ENCODE results near the gene PPP1R3F.

Gene PPP1R3F

DNA sequence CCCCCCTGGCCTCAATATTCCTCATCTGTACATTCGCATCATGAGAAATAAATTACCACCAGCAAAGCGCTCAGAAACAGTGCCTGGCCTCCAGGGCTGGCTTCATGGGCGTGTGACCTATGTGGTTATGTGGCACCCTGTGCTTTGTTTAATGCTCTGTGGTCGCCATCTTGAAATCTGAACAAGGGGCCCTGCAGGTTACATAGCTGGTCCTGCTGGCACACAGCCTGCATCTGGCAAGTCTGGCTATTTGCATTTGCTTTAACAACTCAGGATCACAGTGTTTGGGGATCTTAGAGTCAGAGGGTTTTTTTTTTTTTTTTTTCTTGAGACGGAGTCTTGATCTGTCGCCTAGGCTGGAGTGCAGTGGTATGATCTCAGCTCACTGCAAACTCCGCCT lies 15.0 kb upstream of the PPP1R3F start:
- in situ Hi-C loops (cut with HindIII; ENCODE audit: low sequenced_read_pairs), result no loop called here
- TF ChIP-seq, protein P1, sequence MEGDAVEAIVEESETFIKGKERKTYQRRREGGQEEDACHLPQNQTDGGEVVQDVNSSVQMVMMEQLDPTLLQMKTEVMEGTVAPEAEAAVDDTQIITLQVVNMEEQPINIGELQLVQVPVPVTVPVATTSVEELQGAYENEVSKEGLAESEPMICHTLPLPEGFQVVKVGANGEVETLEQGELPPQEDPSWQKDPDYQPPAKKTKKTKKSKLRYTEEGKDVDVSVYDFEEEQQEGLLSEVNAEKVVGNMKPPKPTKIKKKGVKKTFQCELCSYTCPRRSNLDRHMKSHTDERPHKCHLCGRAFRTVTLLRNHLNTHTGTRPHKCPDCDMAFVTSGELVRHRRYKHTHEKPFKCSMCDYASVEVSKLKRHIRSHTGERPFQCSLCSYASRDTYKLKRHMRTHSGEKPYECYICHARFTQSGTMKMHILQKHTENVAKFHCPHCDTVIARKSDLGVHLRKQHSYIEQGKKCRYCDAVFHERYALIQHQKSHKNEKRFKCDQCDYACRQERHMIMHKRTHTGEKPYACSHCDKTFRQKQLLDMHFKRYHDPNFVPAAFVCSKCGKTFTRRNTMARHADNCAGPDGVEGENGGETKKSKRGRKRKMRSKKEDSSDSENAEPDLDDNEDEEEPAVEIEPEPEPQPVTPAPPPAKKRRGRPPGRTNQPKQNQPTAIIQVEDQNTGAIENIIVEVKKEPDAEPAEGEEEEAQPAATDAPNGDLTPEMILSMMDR (IDR thresholded peaks at IDR 0.05; ENCODE audit: low read depth, low read length), result no peak
- DNase-seq (ENCODE audit: low read depth, low spot score), result no peak
- H3K4me3 ChIP-seq (ENCODE audit: low read depth, low read length), result no peak overlapping the region

DNA sequence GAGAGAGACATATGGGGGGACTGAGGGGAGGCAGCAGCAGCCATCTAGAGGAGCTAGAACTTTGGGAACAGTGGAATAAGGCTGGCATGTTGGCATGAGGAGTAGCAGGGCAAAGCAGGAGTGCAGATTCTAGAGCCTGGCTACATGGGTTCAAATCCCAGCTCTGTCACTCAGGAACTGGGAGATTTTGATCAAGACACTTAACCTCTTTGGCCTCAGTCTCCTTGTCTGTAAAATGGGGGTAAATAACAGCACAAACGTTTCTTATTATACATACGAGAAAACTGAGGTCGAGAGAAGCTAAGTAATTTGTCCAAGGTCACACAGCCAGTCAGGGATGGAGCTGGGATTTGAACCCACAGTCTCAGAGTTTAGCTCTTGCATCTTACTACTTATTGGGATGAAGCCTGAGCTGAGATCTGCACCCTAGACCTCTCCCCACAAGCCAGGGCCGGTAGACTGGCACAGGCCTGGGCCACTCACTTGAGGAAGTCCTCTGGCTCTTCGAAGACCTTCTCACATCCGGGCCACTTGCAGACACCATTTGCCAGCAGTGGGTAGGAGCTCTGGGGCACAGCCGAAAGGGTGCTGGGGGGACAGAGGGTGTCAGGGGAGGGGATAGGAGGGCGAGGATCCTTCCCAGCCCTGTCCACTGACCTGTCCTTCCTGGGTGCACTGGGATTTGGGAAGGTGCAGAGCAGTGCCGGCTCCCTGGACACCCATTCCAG lies 13.2 kb upstream of the PPP1R3F start:
- TF ChIP-seq, protein P1 (IDR thresholded peaks at IDR 0.05; ENCODE audit: low read depth, low read length), result no peak
- no peak for DNase-seq (ENCODE audit: low read depth, low spot score)
- H3K4me3 ChIP-seq (ENCODE audit: low read depth, low read length), result no peak overlapping the region
- in situ Hi-C loops (cut with HindIII; ENCODE audit: low sequenced_read_pairs), result no loop called here

DNA sequence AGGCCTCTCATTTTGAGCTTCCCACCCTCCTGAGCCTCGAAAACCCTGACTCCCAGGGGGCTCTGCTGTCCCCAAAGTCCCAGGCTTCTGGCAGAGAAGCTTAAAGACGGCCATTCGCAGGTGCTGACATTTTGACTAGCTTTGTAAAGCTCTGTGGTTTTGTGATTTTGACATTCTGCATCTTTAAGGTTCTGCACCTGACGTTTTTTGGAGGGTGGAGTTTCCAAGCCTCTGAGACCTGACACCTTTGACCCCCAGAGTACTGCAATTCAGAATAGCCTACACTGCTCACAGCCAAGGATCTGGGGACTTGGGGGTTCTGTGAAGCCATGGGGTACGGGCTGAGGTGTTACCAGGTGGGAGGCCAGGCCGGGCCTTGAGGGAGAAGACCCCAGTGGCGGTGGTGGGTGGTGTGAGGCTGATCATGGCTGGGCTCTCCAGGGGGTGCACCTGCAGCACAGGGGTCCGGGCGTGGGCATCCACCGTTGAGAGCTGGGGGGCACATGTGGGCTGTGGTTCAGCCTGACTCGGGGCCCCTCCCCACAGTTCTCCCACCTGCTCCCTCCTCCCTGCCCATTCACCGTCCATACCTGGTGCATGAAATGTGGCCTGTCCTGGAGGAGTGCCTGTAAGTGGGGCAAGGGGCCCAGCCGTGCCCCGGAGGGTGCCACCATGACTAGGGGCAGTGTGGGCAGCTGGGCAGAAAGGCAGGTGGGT lies 12.4 kb upstream of the PPP1R3F start:
- no peak for DNase-seq (ENCODE audit: low read depth, low spot score)
- no peak overlapping the region for H3K4me3 ChIP-seq (ENCODE audit: low read depth, low read length)
- in situ Hi-C loops (cut with HindIII; ENCODE audit: low sequenced_read_pairs), result no loop called here
- TF ChIP-seq, protein P1 (IDR thresholded peaks at IDR 0.05; ENCODE audit: low read depth, low read length), result no peak

DNA sequence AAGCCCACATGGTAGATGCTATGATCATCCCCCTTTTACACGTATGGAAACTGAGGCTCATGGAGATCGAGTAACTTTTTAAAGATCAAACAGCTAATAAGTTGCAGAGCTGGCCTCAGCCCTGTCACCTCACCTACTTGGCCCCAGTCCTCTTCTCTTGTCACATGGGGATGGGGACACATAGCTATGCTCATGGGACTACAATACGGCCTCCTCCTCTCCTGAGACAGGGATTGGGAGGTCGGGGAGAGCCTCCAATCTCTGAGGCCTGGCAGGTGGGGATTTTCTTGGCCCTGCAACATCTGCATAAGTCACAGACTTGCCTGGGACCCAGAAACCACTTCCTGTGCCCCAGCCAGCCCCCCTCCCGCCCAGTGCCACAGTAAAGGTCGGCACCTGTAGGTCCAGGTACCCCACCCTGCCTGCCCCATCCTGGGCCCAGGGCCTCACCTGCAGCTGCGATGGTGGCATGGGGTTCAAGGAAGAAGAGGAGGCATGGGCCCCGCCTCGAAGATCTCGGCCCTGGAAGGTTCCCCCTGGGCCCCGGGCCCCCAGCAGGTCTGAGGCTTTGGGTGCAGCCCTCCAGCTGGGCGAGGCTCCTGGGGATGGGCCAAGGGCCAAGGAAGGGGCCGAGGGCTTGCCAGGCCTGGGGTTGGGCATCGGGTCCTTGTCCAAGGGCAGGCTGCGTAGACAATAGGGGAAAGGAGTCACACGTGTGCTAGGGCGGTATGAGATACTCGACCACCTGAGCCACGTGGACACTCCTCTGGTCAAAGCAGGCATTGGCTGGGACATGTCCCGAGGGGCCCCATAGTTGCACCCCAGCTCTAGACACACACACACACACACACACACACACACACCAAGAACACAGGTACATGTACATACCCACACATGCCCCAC lies 11.5 kb upstream of the PPP1R3F start:
- DNase-seq (ENCODE audit: low read depth, low spot score), result no peak
- no peak overlapping the region for H3K4me3 ChIP-seq (ENCODE audit: low read depth, low read length)
- TF ChIP-seq, protein P1 (IDR thresholded peaks at IDR 0.05; ENCODE audit: low read depth, low read length), result no peak
- in situ Hi-C loops (cut with HindIII; ENCODE audit: low sequenced_read_pairs), result no loop called here

DNA sequence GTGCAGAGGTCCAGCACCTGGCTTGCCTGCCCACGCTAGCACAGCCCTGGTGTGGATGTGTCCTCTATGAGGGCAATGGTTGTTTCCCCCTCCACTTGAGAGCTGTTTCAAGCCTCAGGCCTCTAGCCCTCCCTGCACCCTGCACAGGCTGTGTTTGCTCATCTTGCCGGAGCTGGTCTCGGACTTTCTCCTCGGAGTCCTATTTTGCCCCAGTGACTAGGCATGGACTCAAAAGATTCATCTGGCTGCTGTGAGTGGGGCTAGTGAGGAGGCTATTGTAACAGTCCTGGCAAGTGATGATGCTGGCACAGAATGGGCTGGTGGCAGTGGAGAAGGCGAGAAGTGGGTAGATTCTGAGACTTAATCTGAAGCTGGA lies 10.9 kb upstream of the PPP1R3F start:
- TF ChIP-seq, protein P1 (IDR thresholded peaks at IDR 0.05; ENCODE audit: low read depth, low read length), result no peak
- DNase-seq (ENCODE audit: low read depth, low spot score), result no peak
- no peak overlapping the region for H3K4me3 ChIP-seq (ENCODE audit: low read depth, low read length)
- in situ Hi-C loops (cut with HindIII; ENCODE audit: low sequenced_read_pairs), result no loop called here

DNA sequence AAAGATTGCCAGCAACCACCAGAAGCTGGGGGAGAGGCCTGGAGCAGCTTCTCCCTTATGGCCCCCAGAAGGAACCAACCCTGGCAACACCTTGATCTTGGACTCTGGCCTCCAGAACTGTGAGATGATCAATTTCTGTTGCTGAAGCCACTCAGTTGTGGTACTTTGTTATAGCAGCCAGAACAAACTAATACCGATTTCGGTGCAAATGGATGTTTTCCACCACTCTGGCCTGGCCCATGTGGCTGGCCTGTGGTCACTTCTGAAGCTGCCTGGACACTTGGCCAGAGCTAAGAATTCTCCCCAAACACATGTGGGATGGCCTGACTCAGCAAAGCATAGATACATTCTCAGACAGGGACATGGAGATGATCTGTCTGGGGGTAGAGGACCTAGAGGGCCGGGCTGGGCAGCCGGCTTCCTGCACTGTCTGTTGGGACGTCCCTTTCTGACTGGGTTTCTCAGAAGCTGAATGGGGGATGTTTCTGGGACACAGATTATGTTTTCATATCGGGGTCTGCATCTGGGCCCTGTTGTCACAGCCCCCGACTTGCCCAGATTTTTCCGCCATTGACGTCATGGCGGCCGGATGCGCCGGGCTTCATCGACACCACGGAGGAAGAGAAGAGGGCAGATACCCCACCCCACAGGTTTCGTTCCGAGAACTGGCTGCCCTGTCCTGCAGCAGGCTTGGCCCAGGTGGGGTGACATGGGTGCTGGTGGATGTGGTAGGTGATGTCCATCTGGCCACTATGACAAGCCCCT lies 9.2 kb upstream of the PPP1R3F start:
- H3K4me3 ChIP-seq (ENCODE audit: low read depth, low read length), result no peak overlapping the region
- DNase-seq (ENCODE audit: low read depth, low spot score), result no peak
- in situ Hi-C loops (cut with HindIII; ENCODE audit: low sequenced_read_pairs), result no loop called here
- TF ChIP-seq, protein P1 (IDR thresholded peaks at IDR 0.05; ENCODE audit: low read depth, low read length), result no peak
